ENCODE results near the gene RAB5IF. TPM values are rescaled to one million over a fixed set of nuclear protein-coding genes. Genes with fewer than 3 reads are reported as not detected.

The RAB5IF gene
- total and polyA plus RNA-seq, 2 of the 13 experiments (the other 11 are each of a cell fraction or from before 2014, with no cell fraction given): 261 to 305 TPM

GRCh38 chr20:36614781-36615557, 9.4 kb downstream of the RAB5IF start (continued):
- TF ChIP-seq EED (CRISPR knock-in tag; IDR thresholded peaks at IDR 0.05): no peak
- TF ChIP-seq ZNF780A (CRISPR knock-in tag; IDR thresholded peaks at IDR 0.05): no peak
- peak in 1 of 2 experiments; percentile 2; a peak in 1 of 4 replicates for TF ChIP-seq POLR2A (IDR thresholded peaks at IDR 0.05; ENCODE audit: insufficient read depth in 1 of 2, low read depth in 2 of 2, low read length in 2 of 2)

- 96% methylated on average over 5 of the region's 5 CpGs for WGBS (ENCODE audit: low lambda C conversion rate)
- intact Hi-C loops (cut with micrococcal nuclease; ENCODE audit: unreplicated experiment) (no loop called here), in situ Hi-C loops (cut with HindIII; ENCODE audit: extremely low pct_ligation_motif_present, low pct_unique_long_range_greater_than_20kb) (no loop called here)
- Histone ChIP-seq H3K79me2 (ENCODE audit: insufficient read depth, low read length) (no peaks in the 10 kb centered on the region), H3K9ac (ENCODE audit: insufficient read depth, low read depth, low read length) (no peak overlapping the region), H3K27me3 (ENCODE audit: control insufficient read depth in 1 of 2, insufficient read depth in 2 of 2, low read length in 2 of 2) (no peaks in the 10 kb centered on the region), H3K27ac (ENCODE audit: extremely low read length, insufficient read depth, low read length) (no peak overlapping the region), H2AFZ (ENCODE audit: low read length) (no peak overlapping the region), H3K4me2 (ENCODE audit: low read depth, low read length) (no peak overlapping the region), H3K4me3 (replicated peaks in 1 of 3; ENCODE audit: insufficient read depth in 1 of 3, low read depth in 2 of 3, low read length in 3 of 3) (no peak overlapping the region), H4K20me1 (ENCODE audit: insufficient read depth, low read length) (no peaks in the 10 kb centered on the region), H3K4me1 (ENCODE audit: insufficient read depth, low read length) (peaks cover 24% of the 10 kb centered on the region), H3K36me3 (replicated peaks in 1 of 2; ENCODE audit: control insufficient read depth in 1 of 2, insufficient read depth in 2 of 2, low read length in 2 of 2) (no peaks in the 10 kb centered on the region), H3K9me3 (ENCODE audit: low read length) (no peaks in the 10 kb centered on the region)
- ATAC-seq (no peak), FAIRE-seq (no peak), DNase-seq (ENCODE audit: low spot score) (no peak)
- BruUV-seq (replicated peaks): no TSS peak
- POLR2A ChIA-PET: interaction anchor here (0.7 kb wide), 1 partner anchor 81 kb away, joined by 3 read pairs; no protein-coding TSS in a partner anchor
- CTCF ChIA-PET (ENCODE audit: low intra/inter-chr PET ratio, low total read pairs): no interaction called here
- TF ChIP-seq RAD21 (CRISPR knock-in tag; IDR thresholded peaks at IDR 0.05) (no peak), ZFP82 (CRISPR knock-in tag; IDR thresholded peaks at IDR 0.05; ENCODE audit: borderline replicate concordance) (no peak), SIN3A (IDR thresholded peaks at IDR 0.05; ENCODE audit: borderline replicate concordance, low read depth, low read length) (no peak), ZNF878 (CRISPR knock-in tag; IDR thresholded peaks at IDR 0.05) (no peak), KIAA2018 (CRISPR knock-in tag; IDR thresholded peaks at IDR 0.05; ENCODE audit: borderline replicate concordance) (no peak), HOMEZ (CRISPR knock-in tag; IDR thresholded peaks at IDR 0.05; ENCODE audit: low read depth) (no peak), RAD51 (IDR thresholded peaks at IDR 0.05; ENCODE audit: borderline replicate concordance) (no peak), NFRKB (IDR thresholded peaks at IDR 0.05) (no peak)
These were observed 15.3 kb downstream of the RAB5IF start for GRCh38 chr20:36620917-36621316.

All from HepG2 (cell line).